Dedifferentiated amniotic fluid mesenchymal stem cell (primary cell): ENCODE results near the gene ZNF480.
"Not testable (repeated sequence)": the region's sequence is repeated elsewhere in the genome, so short reads cannot be mapped to it uniquely, and the experiment has no call there.

Experiments used
- DNase-seq: peaks from one replicate; pipeline ENCODE4 v3.0.0-alpha.2; 2016; ENCODE audit errors: extremely low spot score

Gene ZNF480

GRCh38 chr19:52296773-52297600 lies at the start of gene ZNF480:
Gene ZNF480 (plus strand): TSS chr19:52297169. CDS start chr19:52300413, 3,244 bp downstream.
- peak; percentile 63 for DNase-seq

GRCh38 chr19:52248241-52248640 lies 48.7 kb upstream of the ZNF480 start:
- DNase-seq: peak; percentile 36

GRCh38 chr19:52258426-52258825 lies 38.5 kb upstream of the ZNF480 start:
- DNase-seq: no peak

DNA sequence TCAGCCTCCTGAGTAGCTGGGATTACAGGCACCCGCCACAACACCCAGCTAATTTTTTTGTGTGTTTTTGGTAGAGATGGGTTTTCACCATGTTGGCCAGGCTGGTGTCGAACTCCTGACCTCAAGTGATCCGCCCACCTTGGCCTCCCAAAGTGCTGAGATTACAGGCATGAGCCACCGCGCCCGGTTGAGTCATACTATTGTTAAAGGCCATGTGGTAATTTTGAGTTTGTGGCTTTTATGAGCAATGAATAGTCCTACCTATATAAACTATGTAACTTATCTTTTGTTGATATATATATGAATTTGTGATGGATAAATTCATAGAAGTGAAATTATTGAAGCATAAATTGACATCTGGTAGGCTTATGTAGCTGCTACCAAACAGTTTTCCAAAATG lies 31.4 kb upstream of the ZNF480 start:
- not testable (repeated sequence) for DNase-seq

DNA sequence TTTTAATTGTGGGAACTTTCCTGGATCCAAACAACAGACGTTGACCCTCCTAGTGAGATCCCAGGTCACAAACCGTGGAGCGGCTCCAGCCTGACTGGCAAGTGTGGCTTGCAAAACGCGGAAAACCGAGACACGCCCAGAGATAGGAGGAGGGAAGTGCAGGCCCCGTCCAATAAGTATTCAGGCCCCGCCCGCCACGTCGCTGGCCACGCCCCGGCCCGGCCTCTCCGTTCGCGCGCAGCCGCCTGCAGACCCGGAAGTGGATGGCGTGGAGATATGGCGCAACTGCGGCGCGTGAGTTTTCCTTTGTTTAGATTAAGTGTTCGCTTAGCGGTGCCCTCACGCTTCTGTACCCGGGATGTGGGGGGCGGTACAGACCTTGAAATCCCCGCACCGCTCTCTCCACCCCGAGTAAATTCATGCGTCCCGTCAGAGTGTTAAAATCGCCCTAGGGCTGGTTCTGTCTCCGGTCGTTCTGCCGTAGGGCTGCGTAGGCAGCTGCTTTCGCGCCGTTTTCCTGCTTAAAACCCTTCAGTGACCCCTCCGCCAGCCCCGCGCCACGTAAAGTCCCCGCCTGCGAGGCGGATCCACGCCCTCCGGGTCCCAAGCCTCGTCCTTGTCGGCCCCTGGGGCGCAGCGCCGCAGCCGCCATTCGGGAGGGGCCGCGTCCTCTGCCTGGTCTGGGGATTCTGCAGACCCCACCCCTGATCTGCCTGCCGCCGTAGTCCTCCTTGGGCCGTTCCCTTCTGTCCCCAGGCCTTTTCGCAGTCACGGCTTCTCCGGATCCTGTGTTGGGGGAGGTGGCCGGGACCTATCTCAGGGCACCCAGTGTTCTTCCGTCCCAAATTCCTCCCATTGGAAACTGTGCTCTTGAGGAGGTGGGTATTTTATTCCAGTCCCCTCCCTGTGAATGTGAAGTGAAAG lies 27.4 kb upstream of the ZNF480 start, which contains the start of gene ZNF766:
Gene ZNF766, plus strand, starts transcription at position 250 of the 924 bp plus-strand sequence. Its CDS starts 27 bp downstream, at position 277.
- DNase-seq: peak; percentile 92

DNA sequence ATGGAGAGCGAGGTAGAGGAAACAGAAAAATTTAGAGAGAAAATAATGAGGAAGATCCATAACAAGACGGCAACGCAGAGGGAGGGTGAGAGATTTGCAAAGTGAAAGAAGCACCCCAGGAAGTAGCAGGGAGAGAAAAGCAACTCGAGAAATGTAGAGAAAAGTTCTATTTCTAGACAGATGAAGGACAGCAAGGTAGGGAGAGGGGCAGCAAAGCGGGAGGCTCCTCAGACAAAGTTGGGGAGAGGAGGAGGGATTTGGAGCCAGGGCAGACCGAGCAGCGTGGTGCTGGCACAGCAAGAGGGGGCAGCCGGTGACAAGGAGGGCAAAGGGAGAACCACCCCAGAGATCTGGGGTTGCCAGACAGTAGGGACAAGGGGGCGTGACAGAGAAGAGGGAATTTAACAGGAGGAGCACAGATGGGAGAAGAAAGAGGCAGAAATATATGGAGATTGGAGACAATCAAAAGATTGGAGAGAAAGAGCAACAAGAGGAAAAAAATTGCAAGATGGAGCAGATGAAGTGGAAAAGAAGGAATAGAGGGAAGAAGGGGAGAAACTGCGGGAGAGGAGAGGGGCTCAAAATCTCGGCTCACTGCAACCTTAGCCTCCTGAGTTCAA lies 26.6 kb upstream of the ZNF480 start:
- no peak for DNase-seq

DNA sequence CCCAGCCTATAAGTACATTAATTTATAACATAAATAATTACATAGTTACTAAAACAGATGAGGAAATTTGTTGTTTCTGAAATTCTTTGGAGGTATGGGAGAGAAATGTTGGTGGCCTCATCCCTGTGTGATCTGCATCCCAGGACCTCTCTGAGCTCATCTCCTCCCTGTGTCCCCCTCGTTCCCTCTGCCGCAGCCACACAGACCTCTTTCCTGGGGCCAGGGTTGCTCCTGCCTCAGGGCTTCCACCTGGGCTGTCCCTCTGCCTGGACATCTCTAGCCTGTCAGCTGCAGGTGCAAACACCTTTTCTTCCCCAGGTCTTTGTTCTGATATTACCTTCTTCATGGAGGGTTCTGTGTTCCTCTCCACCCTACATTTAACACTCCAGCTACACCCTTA lies 23.7 kb upstream of the ZNF480 start:
- no peak for DNase-seq

DNA sequence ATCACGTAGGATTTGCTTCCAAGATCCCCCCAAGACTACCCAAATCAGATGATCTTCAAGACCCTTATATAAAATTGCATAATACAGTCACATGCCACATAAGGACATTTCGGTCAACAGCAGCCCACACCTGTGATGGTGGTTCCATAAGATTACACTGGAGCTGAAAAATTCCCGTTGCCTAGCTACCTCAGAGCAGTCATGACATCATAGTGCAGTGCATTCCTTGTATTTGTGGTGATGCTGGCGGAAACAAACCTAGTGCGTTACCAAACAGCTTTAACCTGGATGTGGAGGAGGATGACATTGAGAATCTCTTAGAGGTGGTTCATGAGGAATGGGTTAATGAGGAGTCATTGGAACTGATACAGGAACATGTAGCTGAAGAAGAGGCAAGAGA lies 22.8 kb upstream of the ZNF480 start:
- DNase-seq: no peak

GRCh38 chr19:52275988-52276387 lies 21.0 kb upstream of the ZNF480 start:
- DNase-seq: no peak

DNA sequence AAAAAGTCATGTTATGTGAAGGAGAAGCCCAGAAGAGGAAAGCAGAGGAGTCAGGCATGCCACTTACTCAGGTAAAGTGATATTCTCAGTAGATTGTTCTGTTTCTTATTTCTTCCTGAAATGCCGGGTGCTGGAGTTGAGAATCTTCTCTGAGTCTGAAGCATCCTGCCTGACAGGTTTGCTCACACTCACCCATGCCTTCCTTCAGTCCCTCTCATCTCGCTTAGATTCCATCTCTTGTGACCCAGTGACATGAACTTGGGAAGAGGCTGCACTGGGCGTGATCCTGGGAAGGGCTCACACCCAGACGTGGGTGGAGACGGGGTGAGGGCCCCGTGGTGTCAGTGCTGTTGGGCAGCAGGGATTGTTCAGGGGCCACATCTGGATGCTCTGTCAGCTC lies 19.5 kb upstream of the ZNF480 start:
- DNase-seq: no peak

DNA sequence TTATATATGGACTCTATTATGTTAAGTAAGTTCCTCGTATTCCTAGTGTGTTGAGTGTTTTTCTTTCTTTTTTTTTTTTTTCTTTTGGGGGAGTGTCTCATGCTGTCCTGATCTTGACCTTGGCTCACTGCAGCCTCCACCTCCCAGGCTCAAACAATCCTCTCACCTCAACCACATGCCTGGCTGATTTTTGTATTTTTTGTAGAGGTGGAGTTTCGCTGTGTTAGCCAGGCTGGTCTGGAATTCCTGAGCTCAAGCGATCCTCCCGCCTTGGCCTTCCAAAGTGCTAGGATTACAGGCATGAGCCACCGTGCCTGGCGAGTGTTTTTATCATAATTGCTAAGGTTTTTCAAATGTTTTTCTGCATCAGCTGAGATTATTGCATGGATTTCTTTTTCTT lies 10.7 kb upstream of the ZNF480 start:
- no peak for DNase-seq

- no peak for DNase-seq
These were observed 5.2 kb upstream of the ZNF480 start for GRCh38 chr19:52291781-52292180.

GRCh38 chr19:52292946-52293345 lies 4.0 kb upstream of the ZNF480 start:
- DNase-seq: not testable (repeated sequence)

- DNase-seq: no peak
These were observed 583 bp upstream of the ZNF480 start for GRCh38 chr19:52296400-52296772.

- DNase-seq: no peak
These were observed 814 bp downstream of the ZNF480 start for GRCh38 chr19:52297601-52298364.

GRCh38 chr19:52307275-52307674 lies 10.3 kb downstream of the ZNF480 start:
- DNase-seq: no peak

GRCh38 chr19:52322429-52322828 lies 25.5 kb downstream of the ZNF480 start:
- DNase-seq: no peak

- DNase-seq: no peak
These were observed 34.8 kb downstream of the ZNF480 start for GRCh38 chr19:52331757-52332156.

GRCh38 chr19:52335768-52336116 lies 38.8 kb downstream of the ZNF480 start:
- no peak for DNase-seq

- DNase-seq: peak; percentile 75
These were observed 39.3 kb downstream of the ZNF480 start, which contains the start of gene ZNF610 for GRCh38 chr19:52336117-52336790. Gene ZNF610 (plus strand): TSS chr19:52336243. CDS start chr19:52349173, 12,930 bp downstream.
